HG03439 (cell line): Measurements from ENCODE around the gene DCUN1D1.

Experiments used
- ATAC-seq: cut with Tn5 transposase; IDR thresholded peaks from one replicate; pipeline ENCODE4 v1.9.1; 2021; ENCODE audit warnings: mild to moderate bottlenecking, moderate library complexity; ENCODE audit not compliant: unreplicated experiment

The DCUN1D1 gene

DNA sequence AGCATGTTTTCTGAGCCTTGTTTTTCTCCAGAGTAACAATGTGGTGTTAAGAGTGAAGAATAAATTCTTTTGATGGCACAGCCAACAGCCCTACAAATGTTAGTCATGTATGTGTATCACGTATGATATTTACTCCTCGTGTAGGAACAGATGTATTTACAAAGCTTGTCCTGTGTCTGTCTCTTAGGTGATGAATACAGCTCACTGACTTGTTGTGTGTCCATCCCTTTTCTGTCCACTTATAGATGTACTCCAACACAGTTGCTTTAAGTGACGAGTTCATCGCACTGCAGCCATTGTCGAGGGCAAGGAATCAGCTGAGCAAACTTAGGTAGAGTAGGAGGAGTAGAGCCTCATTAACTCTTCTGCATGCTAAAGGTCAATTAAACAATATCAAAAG lies 78.1 kb downstream of the DCUN1D1 start:
- ATAC-seq, result no peak

DNA sequence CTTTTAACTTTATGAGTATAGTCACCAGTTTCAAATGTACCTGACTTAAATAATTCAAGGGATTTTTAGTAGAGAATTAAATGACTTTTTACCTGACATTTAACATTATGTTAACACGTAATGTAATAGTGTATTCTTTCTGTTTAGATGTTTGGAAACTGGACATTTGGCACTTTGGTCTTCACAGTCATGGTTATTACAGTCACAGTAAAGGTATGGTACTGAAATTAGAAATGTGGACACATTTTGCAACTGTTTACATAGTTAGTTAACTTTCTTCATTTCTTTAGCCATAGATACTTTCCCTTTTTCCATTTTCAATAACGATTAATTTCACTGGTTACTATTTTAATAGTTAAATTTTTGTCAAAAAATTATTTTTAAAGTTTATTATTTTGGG lies 83.8 kb downstream of the DCUN1D1 start:
- no peak for ATAC-seq

- ATAC-seq, result no peak
Observed at GRCh38 chr3:182895513-182896112, 84.7 kb downstream of the DCUN1D1 start.

GRCh38 chr3:182892226-182892625 lies 88.1 kb downstream of the DCUN1D1 start:
- no peak for ATAC-seq

GRCh38 chr3:182891364-182891763 lies 89.0 kb downstream of the DCUN1D1 start:
- ATAC-seq, result no peak

GRCh38 chr3:182889948-182890629 lies 90.2 kb downstream of the DCUN1D1 start:
- no peak for ATAC-seq
